A204.1 (cell line): ENCODE measurements around the gene CSNK1E.

Experiments
- FAIRE-seq: peaks from 2 replicates; lab custom pipeline; 2012; peaks lifted over from hg19 to GRCh38; lab: Jason Lieb, UNC

Gene CSNK1E

GRCh38 chr22:38327805-38328204 lies 10.6 kb upstream of the CSNK1E start:
- no peak for FAIRE-seq

DNA sequence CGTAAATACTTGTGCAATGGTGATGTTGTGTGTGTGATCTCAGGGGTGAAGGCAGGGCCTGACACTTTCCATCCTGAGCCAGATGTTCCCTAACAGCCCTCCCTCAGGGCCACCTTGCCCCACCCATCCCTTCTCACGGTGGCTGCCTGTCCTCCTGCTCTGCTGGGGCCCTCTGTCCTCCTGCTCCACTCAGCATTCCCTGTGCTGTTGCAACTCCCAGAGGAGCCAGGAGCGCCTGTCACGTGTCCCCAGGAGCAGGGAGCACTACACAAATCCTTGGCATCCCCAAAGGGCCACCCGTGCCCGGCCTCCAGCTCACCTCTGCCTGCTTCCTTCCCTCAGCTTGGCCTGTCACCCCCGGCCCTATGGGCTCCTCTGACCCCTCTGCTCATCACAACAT lies 10.2 kb upstream of the CSNK1E start:
- no peak for FAIRE-seq

DNA sequence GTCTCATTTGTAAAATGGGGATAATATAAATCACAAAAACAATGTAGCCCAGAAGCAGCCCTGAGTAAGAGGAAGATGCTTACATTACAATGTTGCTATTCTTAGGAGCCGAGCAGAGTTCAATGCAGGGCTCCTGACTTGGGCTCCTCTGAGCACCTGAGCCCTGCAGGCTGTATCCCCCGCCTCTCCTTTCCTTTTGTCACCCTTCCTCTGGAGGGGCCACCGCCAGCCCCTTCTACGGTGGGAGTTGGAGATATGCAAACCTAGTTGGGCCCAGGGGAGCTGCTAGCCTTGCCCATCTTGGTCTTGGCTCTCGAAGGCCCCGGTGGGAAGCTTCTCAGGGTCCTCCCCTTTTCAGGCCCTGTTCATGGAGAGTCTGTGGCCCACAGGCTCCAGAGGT lies 8.4 kb upstream of the CSNK1E start:
- no peak for FAIRE-seq

- FAIRE-seq = no peak
Observed at GRCh38 chr22:38320605-38321402, 3.6 kb upstream of the CSNK1E start.

DNA sequence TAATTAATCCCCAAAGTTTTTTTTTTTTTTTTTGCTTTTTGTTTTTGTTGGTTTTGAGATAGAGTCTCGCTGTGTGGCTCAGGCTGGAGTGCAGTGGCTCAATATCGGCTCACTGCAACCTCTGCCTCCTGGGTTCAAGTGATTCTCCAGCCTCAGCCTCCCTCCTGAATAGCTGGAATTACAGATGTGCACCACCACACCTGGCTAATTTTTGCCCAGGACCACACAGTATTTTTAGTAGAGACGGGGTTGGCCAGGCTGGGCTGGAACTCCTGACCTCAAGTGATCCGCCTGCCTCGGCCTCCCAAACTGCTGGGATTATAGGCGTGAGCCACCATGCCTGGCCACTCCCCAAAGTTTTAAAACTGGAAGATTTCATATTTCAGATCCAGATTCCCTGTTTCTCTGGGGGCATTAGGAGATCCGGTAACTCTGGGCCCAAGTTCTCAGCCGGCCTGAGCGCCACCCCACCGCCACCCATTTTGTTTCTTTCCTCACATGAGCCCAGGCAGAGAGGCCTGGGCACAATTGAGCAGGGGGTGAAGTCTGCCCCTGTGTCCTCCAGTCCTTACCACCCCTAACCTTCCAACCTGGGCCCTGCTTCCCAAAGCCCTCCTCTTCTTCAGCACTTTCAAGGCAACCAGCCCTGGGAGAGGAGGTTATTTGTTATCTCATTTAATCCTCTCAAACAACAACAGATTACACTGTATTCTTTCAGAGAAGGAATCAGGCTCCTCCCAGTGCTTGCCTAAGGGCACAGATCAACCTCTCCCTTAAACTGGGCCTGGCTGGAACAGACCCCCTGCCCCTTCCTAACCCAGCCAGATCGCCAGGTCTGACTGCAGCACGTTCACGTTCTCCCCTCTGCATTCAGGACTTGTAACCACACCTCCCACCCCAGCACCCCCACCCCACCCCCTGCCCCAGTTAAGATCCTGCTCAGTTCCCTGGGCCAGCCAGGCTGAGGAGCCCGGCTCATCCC lies 1.9 kb upstream of the CSNK1E start:
- no peak for FAIRE-seq

DNA sequence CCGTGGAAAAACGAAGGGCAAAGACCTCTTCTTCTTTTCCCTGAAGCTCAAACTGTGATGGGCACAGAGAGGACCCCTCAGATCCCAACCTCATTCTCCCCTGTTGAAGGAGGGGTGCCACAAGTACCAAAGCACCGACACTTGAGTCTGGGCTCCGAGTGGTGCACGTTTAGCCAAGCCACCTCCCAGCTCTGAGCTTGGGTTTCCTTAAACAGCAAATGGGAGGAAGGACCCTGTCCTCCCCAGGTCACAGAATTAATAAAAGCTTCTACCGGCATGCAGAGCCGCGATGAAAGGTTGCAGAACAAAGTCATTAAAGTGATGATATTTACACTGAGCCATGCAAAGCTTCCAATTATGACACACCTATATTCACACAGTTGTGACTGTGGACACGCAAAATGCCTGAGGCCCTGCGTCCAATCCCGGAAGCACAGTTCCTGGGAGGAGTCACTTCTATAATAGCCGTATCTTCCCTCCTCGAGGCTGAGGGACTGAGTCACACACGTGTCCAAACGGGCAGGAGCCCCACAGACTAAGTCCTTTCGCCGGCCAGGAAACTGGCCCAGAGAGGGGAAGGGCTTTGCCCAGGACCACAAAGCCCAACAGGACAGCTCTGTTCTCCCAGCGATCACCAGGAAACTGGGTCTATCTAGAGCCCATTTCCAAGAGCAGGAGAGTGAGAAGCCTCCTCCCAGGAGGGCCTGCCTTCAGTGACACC lies 922 bp upstream of the CSNK1E start:
- no peak for FAIRE-seq

DNA sequence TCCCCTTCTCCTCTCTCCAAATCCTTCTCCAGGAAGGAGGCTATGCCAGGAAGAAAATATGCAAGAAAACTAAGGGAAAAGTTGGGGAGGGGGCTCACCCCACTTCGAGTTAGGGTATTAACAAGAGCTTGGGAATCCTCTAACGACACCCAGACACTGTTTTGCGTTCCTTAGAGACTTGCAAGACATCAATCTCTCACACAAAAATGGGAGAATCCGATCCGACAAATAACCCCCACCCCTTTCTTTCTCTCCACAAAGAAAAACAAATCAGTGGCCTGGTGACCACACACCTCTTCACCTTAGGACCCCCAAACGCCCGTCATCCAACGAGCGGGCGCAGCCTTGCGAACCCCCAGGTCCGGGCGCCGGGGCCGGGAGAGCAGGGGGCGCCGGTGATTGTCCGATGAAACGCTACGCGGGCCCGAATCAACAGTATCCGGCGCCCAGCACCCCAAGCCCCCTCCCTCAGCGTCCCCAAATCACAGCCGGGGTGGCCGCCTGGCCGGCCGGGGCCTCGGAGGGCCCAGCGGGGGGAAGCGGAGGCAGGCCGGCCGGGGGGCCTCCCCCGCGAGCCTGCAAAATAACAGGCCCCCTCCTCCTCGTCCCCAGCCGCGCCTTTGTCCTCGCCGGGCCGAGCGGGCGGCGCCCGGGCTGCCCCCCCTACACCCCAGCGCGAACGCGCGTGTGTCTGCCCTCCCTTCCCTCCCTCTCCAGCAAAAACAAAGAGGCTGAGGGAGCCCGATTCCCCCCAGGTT lies 690 bp downstream of the CSNK1E start:
- no peak for FAIRE-seq

DNA sequence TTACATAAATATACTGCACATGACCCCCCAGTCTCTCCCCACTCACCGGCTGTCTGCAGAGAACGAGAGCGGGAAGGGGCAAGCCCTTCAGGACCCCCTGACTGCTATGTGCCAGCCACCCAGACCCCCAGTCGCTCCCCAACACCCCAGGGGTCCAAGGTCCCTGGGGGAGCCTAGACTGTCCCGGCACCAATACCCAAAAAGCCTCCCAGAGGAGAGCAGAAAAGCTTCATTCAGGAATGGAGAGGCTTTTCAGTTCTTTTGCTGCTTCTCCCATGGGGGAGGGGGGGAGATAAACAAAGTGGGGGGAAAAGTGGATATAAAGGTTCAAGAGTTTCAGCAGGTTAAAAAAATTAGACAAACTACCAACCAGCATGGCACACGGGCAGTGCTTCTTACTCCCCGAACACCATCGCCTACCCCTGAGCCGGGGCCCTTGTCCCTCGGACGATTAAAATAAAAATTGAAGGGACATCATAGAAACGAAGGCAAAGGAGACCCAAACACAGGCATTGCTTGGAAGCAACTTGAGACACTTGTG lies 1.3 kb downstream of the CSNK1E start:
- no peak for FAIRE-seq

- no peak for FAIRE-seq
Observed at GRCh38 chr22:38314933-38315822, 2.1 kb downstream of the CSNK1E start.

- FAIRE-seq = no peak
Observed at GRCh38 chr22:38314051-38314932, 2.9 kb downstream of the CSNK1E start.

DNA sequence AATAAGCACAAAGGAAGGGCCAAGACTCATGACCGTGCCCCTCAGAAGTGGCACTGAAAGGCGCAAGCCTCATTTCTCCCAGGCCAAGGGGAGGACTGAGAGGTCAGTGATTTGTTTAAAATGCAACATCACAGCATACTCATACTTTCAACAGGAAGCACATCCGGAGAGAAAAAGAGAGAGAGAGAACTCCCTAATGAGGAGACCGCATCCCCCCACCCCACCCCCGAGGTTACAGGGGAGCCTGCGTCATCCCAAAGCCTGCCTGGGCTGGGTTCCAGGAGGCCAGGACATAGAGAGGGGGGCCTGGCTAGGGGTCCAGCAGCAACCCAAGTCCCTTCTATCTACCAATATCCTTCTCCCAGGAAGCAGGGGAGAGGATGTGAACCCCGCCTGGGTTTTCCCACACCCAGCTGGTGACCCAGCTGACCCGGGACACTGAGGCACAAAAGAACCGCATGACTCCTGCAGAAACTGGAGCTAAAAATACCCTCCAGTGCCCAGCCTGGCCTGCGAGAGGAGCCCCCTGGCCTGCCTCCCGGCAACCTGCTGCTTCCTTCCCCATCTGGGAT lies 3.8 kb downstream of the CSNK1E start:
- FAIRE-seq = no peak

- FAIRE-seq = no peak
Observed at GRCh38 chr22:38312261-38312800, 4.9 kb downstream of the CSNK1E start.

DNA sequence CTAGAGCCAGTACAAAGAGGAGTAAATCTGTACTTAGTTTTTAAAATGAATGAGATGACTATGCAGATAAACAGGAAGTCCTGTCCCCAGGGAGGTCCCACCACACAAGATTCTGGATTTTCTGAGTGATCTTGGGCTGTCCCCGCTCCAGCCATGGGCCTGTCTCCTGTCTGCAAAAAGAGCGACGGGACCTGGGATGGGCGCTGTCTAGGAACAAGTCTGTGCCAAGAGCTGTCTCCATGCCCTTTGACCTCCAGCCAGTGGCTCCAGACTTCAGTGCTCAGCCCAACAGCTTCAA lies 6.0 kb downstream of the CSNK1E start:
- no peak for FAIRE-seq

DNA sequence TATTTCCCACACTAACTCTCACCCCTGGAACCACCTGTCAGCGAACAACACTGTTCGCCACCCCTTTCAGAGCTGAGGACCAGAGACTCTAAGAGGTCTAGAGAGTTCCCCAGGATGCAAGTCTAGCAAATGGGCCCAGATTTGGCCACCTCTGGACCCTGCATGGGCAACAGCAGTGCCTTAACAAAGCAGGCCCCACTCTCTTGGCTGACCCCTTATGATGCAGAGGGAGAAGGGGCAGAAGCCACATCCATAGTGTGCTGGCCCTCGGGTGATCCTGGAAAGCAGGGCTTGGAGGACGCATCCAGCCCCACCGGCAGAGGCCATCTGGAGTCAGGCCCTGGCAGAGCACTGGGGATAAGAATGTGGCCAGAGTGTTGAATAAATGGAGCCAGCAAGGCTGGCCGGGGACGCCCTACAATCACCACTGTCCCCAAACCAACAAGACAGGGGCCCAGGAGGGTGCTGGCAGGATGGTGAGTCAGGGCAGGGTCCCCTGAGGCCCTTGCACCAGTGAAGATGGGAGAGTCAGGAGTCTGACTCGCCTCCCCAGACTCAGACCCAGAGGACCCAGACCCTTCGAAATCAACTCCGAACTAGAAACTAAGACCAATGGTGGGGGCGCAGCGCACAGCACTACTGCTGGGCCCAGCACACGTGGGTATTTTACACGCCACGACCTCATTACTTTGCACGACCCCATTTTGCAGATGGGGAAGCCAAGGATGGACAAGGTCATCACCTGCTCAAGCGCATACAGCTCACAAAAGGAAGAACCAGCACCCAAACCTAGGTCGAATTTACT lies 6.5 kb downstream of the CSNK1E start:
- no peak for FAIRE-seq

- FAIRE-seq = no peak
Observed at GRCh38 chr22:38309614-38310517, 7.4 kb downstream of the CSNK1E start.

DNA sequence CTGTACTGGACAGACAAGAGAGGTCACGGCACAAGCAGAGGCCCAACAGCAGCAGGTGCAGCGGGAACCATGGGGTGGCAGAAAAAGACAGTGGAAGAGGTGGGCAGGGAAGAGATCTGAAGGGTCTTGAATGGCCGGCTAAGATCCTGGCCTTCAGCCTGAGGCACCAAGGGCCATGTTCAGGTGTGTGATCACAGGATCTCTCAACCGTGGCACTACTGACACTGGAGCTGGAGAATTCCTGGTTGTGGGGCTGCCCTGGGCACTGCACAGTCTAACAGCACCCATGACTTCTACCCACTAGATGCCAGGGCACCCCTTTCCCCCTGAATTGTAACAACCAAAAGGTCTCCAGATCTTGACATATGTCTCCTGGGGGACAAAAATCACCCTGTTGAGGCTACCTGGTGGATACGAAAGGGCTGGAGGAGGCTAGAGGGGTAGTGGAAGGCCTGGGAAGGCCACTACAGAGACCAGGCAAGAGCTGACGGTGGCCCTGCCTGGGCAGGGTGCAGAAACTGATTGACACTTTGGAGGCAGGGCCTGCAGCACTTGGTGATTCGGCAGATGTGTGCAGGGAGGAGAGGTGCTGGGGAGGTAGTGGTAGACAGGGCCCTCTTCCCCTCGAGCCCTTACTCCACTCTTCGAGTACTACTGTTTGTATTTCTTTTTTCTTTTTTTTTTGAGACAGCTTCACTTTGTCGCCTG lies 8.3 kb downstream of the CSNK1E start:
- no peak for FAIRE-seq
